ENCODE measurements around the gene SUGP1.
"Not testable (repeated sequence)": the region's sequence is repeated elsewhere in the genome, so short reads cannot be mapped to it uniquely, and the experiment has no call there.

Gene SUGP1

GRCh38 chr19:19268453-19269385, 51.6 kb downstream of the SUGP1 start:
- no peak for DNase-seq (ENCODE audit: extremely low read depth in 1 of 2, low read depth in 1 of 2)

- no peak for DNase-seq (ENCODE audit: extremely low read depth in 1 of 2, low read depth in 1 of 2)
These were observed 53.0 kb downstream of the SUGP1 start for GRCh38 chr19:19267305-19267704.

- no peak for DNase-seq (ENCODE audit: extremely low read depth in 1 of 2, low read depth in 1 of 2)
These were observed 56.3 kb downstream of the SUGP1 start for GRCh38 chr19:19263886-19264487.

- no peak for DNase-seq (ENCODE audit: extremely low read depth in 1 of 2, low read depth in 1 of 2)
These were observed 57.9 kb downstream of the SUGP1 start for GRCh38 chr19:19262190-19263057.

GRCh38 chr19:19261350-19262189, 58.7 kb downstream of the SUGP1 start:
- no peak for DNase-seq (ENCODE audit: extremely low read depth in 1 of 2, low read depth in 1 of 2)

GRCh38 chr19:19260417-19261214, 59.7 kb downstream of the SUGP1 start:
- no peak for DNase-seq (ENCODE audit: extremely low read depth in 1 of 2, low read depth in 1 of 2)

- DNase-seq (ENCODE audit: extremely low read depth in 1 of 2, low read depth in 1 of 2), result no peak
These were observed 60.6 kb downstream of the SUGP1 start for GRCh38 chr19:19259741-19260140.

- DNase-seq (ENCODE audit: extremely low read depth in 1 of 2, low read depth in 1 of 2), result no peak
These were observed 61.5 kb downstream of the SUGP1 start for GRCh38 chr19:19258589-19259338.

GRCh38 chr19:19257836-19258588, 62.3 kb downstream of the SUGP1 start:
- DNase-seq (ENCODE audit: extremely low read depth in 1 of 2, low read depth in 1 of 2), result no peak

GRCh38 chr19:19257137-19257536, 63.2 kb downstream of the SUGP1 start:
- no peak for DNase-seq (ENCODE audit: extremely low read depth in 1 of 2, low read depth in 1 of 2)

- no peak for DNase-seq (ENCODE audit: extremely low read depth in 1 of 2, low read depth in 1 of 2)
These were observed 64.0 kb downstream of the SUGP1 start for GRCh38 chr19:19256072-19256969.

- not testable (repeated sequence) for DNase-seq (ENCODE audit: extremely low read depth in 1 of 2, low read depth in 1 of 2)
These were observed 66.9 kb downstream of the SUGP1 start for GRCh38 chr19:19253409-19253808.

GRCh38 chr19:19250196-19250801, 70.0 kb downstream of the SUGP1 start:
- DNase-seq (ENCODE audit: extremely low read depth in 1 of 2, low read depth in 1 of 2), result no peak

GRCh38 chr19:19240476-19240875, 79.8 kb downstream of the SUGP1 start:
- DNase-seq (ENCODE audit: extremely low read depth in 1 of 2, low read depth in 1 of 2), result no peak

- no peak for DNase-seq (ENCODE audit: extremely low read depth in 1 of 2, low read depth in 1 of 2)
These were observed 80.6 kb downstream of the SUGP1 start for GRCh38 chr19:19239675-19240074.

GRCh38 chr19:19238126-19238894, 82.0 kb downstream of the SUGP1 start:
- DNase-seq (ENCODE audit: extremely low read depth in 1 of 2, low read depth in 1 of 2), result no peak
